Stomach smooth muscle (tissue), 2 donors: ENCODE measurements around the gene SLC13A3.
A peak's percentile ranks its signal among the peaks of the same experiment; 100 is the strongest.

Source experiments
- H3K27ac ChIP-seq: one replicate; pipeline ENCODE4 v1.7.0; 2013; ENCODE audit warnings: mild to moderate bottlenecking, low read length, inconsistent platforms
- H3K27me3 ChIP-seq, 2 donors: one replicate each; pipeline ENCODE4 v1.7.0; 2013; ENCODE audit warnings: low read length in 2 of 2; ENCODE audit not compliant: insufficient read depth in 2 of 2, control insufficient read depth in 1 of 2
- H3K36me3 ChIP-seq, 2 donors: one replicate each; pipeline ENCODE4 v1.7.0; 2013; ENCODE audit warnings: low read length in 2 of 2; ENCODE audit not compliant: control insufficient read depth in 2 of 2, insufficient read depth in 2 of 2
- H3K4me1 ChIP-seq: one replicate; pipeline ENCODE4 v1.7.0; 2013; ENCODE audit warnings: low read length; ENCODE audit not compliant: control insufficient read depth, insufficient read depth
- H3K4me3 ChIP-seq, 2 donors: one replicate each; pipeline ENCODE4 v1.7.0; 2013; ENCODE audit warnings: low read length in 2 of 2
- H3K9ac ChIP-seq, 2 donors: one replicate each; pipeline ENCODE4 v1.7.0; 2013; ENCODE audit warnings: low read length in 2 of 2, mild to moderate bottlenecking in 1 of 2
- H3K9me3 ChIP-seq, 2 donors: one replicate each; pipeline ENCODE4 v1.7.0; 2013; ENCODE audit warnings: low read length in 2 of 2; ENCODE audit not compliant: control insufficient read depth in 2 of 2
- donor health status: healthy.
- donor health status: Pancreatic carcinoma.

SLC13A3 gene, protein sequence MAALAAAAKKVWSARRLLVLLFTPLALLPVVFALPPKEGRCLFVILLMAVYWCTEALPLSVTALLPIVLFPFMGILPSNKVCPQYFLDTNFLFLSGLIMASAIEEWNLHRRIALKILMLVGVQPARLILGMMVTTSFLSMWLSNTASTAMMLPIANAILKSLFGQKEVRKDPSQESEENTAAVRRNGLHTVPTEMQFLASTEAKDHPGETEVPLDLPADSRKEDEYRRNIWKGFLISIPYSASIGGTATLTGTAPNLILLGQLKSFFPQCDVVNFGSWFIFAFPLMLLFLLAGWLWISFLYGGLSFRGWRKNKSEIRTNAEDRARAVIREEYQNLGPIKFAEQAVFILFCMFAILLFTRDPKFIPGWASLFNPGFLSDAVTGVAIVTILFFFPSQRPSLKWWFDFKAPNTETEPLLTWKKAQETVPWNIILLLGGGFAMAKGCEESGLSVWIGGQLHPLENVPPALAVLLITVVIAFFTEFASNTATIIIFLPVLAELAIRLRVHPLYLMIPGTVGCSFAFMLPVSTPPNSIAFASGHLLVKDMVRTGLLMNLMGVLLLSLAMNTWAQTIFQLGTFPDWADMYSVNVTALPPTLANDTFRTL

GRCh38 chr20:46651091-46651962 is at the start of gene SLC13A3:
Gene SLC13A3 (minus strand): TSS chr20:46651459. CDS start chr20:46651421, 38 bp downstream.
- Histone ChIP-seq H3K9ac (no peak within 1 kb of the TSS), H3K4me3 (peak within 1 kb of the TSS in 1 of 2 donors; percentile 8)

DNA sequence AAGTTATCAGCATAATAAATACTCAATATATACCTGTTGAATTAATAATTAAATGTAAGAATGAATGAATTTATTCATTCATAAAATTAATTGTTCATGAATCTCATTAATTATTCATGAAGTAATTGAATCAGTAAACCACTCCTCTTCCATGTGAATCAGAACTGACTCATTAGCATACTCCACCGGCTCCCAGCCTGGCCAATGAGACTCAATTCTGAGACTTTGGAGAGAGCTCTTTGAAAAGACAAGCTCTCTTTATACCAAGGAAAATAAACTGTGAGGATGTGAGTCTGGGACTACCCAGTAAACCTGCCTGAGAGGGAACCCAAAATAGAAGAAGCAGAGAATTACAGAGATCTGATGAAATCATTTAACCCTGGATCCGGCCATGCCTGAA is 49.8 kb upstream of the SLC13A3 start:
- H3K4me1 ChIP-seq = no peaks in the 10 kb centered on the region

More at GRCh38 chr20:46651091-46651962, at the start of gene SLC13A3:
- peaks cover 7 to 24% of the 10 kb centered on the region in 2 donors for H3K27me3 ChIP-seq
- H3K9me3 ChIP-seq = no peaks in the 10 kb centered on the region
- no peaks in the 10 kb centered on the region for H3K36me3 ChIP-seq
- no peaks in the 10 kb centered on the region for H3K4me1 ChIP-seq
- H3K27ac ChIP-seq = no peak within 1 kb of the TSS

GRCh38 chr20:46700481-46700880 is 49.2 kb upstream of the SLC13A3 start:
- no peak overlapping the region for H3K9ac ChIP-seq
- no peaks in the 10 kb centered on the region for H3K36me3 ChIP-seq
- H3K4me1 ChIP-seq = no peaks in the 10 kb centered on the region
- no peak overlapping the region for H3K27ac ChIP-seq
- H3K27me3 ChIP-seq = peaks cover 2 to 21% of the 10 kb centered on the region in 2 donors
- H3K9me3 ChIP-seq = no peaks in the 10 kb centered on the region
- no peak overlapping the region for H3K4me3 ChIP-seq

More for the DNA sequence above, 49.8 kb upstream of the SLC13A3 start:
- Histone ChIP-seq H3K27me3 (peaks cover 0 to 21% of the 10 kb centered on the region in 2 donors), H3K9ac (no peak overlapping the region), H3K9me3 (no peaks in the 10 kb centered on the region), H3K4me3 (no peak overlapping the region), H3K27ac (no peak overlapping the region), H3K36me3 (no peaks in the 10 kb centered on the region)

DNA sequence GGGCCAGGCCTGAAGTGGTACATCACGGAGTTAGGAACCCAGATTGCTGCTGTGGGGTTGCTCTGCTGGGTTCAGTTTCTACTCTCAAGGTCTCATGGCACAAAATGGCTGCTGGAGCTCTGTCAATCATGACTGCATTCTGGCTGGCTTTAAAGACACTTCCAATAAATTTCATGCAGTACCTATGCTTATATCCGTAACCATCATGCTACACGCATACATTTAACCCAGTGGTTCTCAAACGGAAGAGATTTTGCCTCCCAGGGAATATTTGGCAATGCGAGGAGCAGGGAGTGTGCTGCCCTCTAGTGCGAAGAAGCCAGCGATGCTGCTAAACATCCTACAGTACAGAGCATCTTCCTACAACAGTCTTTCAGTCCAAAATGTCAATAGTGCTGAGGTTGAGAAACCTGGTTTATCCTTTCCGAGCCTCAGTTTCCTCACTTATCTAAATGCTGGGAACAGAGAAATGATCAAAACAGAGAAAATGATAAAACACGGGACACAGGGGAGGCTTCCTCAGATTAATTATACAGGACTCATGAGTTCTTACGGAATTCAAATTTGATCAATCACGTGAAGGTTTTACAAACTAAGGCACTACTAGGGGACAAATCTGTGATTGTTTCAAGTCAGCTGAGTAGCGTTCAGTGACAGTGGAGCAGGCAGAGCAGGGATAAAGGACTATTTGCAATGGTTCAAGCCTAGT is 48.5 kb upstream of the SLC13A3 start:
- Histone ChIP-seq H3K9me3 (no peaks in the 10 kb centered on the region), H3K4me1 (no peaks in the 10 kb centered on the region), H3K27ac (no peak overlapping the region), H3K9ac (no peak overlapping the region), H3K27me3 (peaks cover 2 to 21% of the 10 kb centered on the region in 2 donors), H3K36me3 (no peaks in the 10 kb centered on the region), H3K4me3 (no peak overlapping the region)

DNA sequence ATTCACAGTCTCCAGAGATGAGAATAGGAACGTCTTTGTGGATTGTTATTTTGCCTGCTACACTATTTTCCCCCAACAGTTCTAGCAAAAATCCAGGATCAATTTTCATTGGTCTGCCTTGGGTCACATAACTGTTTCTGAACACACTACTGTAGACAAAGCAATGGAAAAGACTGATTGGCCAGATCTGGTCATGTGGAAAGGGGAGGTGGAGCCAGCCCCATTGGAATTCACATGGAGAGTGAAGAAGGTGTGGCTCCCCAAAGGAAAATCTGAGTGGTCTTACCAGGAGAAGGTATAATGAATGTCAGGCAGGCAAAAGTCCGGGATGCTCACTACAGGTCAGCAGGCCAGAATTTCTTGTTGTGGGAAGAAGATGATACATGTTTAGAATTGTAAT is 47.5 kb upstream of the SLC13A3 start:
- H3K27ac ChIP-seq = no peak overlapping the region
- H3K4me3 ChIP-seq = no peak overlapping the region
- H3K27me3 ChIP-seq = peaks cover 2 to 21% of the 10 kb centered on the region in 2 donors
- no peaks in the 10 kb centered on the region for H3K36me3 ChIP-seq
- no peaks in the 10 kb centered on the region for H3K9me3 ChIP-seq
- H3K9ac ChIP-seq = no peak overlapping the region
- H3K4me1 ChIP-seq = no peaks in the 10 kb centered on the region

DNA sequence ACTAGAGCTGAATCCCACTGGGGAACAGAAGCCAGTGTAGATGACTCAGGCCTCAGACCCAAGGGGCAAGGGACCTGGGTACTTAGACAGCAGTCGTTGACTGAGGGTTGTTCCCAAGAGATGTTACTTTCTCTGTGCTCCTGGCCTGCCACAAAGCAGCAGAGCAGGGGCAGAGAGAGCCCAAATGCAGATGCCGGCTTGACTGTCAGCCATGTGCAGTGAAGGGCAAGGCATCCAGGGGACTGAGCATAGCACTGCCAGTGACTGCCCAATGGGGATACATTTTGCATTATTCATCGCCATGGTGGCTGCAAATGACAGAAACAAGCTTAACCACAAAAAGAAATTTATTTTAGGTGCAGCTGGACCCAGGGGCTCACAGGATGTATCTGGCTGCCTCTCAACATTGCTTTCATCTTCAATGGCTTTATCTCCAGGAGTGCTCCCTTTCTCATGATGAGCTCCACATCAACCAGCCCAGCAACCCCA is 45.6 kb upstream of the SLC13A3 start:
- Histone ChIP-seq H3K4me3 (no peak overlapping the region), H3K9ac (no peak overlapping the region), H3K27me3 (peaks cover 2 to 18% of the 10 kb centered on the region in 2 donors), H3K27ac (no peak overlapping the region), H3K9me3 (no peaks in the 10 kb centered on the region), H3K36me3 (no peaks in the 10 kb centered on the region), H3K4me1 (no peaks in the 10 kb centered on the region)

DNA sequence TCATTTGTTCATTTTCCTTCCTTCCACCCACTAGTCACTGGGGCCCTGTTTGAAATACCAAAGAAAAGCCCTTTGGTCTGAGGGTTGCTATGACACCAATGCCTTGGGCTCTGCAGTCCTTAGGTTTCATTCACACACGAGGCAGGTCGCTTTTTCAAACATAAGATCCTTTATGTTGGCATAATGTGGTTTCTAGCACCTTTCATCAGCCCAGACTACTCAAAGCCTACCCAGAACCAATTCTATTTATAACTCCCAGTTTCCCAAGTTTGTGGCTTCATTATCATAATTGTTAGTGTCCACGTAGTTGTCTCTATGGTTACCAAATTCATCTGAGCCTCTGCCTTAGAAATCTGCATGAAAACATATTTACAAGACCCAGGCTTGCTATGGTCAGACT is 44.6 kb upstream of the SLC13A3 start:
- Histone ChIP-seq H3K9me3 (no peaks in the 10 kb centered on the region), H3K4me1 (no peaks in the 10 kb centered on the region), H3K9ac (no peak overlapping the region), H3K27ac (no peak overlapping the region), H3K4me3 (no peak overlapping the region), H3K27me3 (peaks cover 2 to 16% of the 10 kb centered on the region in 2 donors), H3K36me3 (no peaks in the 10 kb centered on the region)

GRCh38 chr20:46694484-46694883 is 43.2 kb upstream of the SLC13A3 start:
- Histone ChIP-seq H3K4me1 (no peaks in the 10 kb centered on the region), H3K9me3 (no peaks in the 10 kb centered on the region), H3K36me3 (no peaks in the 10 kb centered on the region), H3K27ac (no peak overlapping the region), H3K4me3 (no peak overlapping the region), H3K27me3 (peaks cover 2 to 9% of the 10 kb centered on the region in 2 donors), H3K9ac (no peak overlapping the region)

DNA sequence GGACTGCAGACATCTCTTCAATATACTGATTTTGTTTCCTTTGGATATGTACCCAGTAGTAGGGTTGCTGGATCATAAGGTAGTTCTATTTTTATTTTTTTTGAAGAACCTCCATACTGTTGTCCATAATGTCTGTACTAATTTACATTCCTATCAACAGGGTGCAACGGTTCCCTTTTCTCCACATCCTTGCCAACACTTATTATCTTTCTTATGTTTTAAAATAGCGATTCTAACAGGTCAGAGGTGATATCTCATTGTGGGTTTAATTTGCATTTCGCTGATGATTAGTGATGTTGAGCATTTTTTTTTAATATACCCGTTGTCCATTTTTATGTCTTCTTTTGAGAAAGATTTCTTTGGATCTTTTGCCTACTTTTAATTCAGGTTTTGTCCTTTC is 39.9 kb upstream of the SLC13A3 start:
- Histone ChIP-seq H3K27me3 (peaks cover under 1 to 2% of the 10 kb centered on the region in 2 donors), H3K9me3 (no peaks in the 10 kb centered on the region), H3K27ac (no peak overlapping the region), H3K4me3 (no peak overlapping the region), H3K36me3 (no peaks in the 10 kb centered on the region), H3K4me1 (peaks cover 16% of the 10 kb centered on the region), H3K9ac (no peak overlapping the region)
